ENCODE results near the gene PDE9A.

Gene PDE9A

GRCh38 chr21:42618707-42619102, 34.7 kb upstream of the PDE9A start:
- TF ChIP-seq CTCF (IDR thresholded peaks at IDR 0.05; ENCODE audit: low read depth, low read length), result no peak
- H3K4me3 ChIP-seq (ENCODE audit: low read depth, low read length), result no peak overlapping the region

GRCh38 chr21:42619166-42619565, 34.3 kb upstream of the PDE9A start:
- TF ChIP-seq CTCF (IDR thresholded peaks at IDR 0.05; ENCODE audit: low read depth, low read length), result no peak
- no peak overlapping the region for H3K4me3 ChIP-seq (ENCODE audit: low read depth, low read length)

GRCh38 chr21:42619841-42620240, 33.6 kb upstream of the PDE9A start:
- no peak overlapping the region for H3K4me3 ChIP-seq (ENCODE audit: low read depth, low read length)
- TF ChIP-seq CTCF (IDR thresholded peaks at IDR 0.05; ENCODE audit: low read depth, low read length), result no peak

GRCh38 chr21:42621166-42621818, 32.1 kb upstream of the PDE9A start:
- no peak overlapping the region for H3K4me3 ChIP-seq (ENCODE audit: low read depth, low read length)
- TF ChIP-seq CTCF (IDR thresholded peaks at IDR 0.05; ENCODE audit: low read depth, low read length), result no peak

GRCh38 chr21:42621819-42622177, 31.6 kb upstream of the PDE9A start:
- TF ChIP-seq CTCF (IDR thresholded peaks at IDR 0.05; ENCODE audit: low read depth, low read length), result no peak
- no peak overlapping the region for H3K4me3 ChIP-seq (ENCODE audit: low read depth, low read length)

- H3K4me3 ChIP-seq (ENCODE audit: low read depth, low read length), result no peak overlapping the region
- TF ChIP-seq CTCF (IDR thresholded peaks at IDR 0.05; ENCODE audit: low read depth, low read length), result no peak
Observed at GRCh38 chr21:42622284-42622683, 31.1 kb upstream of the PDE9A start.

- H3K4me3 ChIP-seq (ENCODE audit: low read depth, low read length), result no peak overlapping the region
- TF ChIP-seq CTCF (IDR thresholded peaks at IDR 0.05; ENCODE audit: low read depth, low read length), result no peak
Observed at GRCh38 chr21:42623694-42624093, 29.7 kb upstream of the PDE9A start.
